GM20431 (cell line): ENCODE data around the gene CSAG3.

Source experiments
- in situ Hi-C: fragments of 300-500 bp; cut with MseI, MboI; formaldehyde crosslinking; loops from one replicate; pipeline ENCODE4 v1.15.0; 2020; ENCODE audit warnings: low sequenced_read_pairs; ENCODE audit not compliant: unreplicated experiment

CSAG3 gene

DNA sequence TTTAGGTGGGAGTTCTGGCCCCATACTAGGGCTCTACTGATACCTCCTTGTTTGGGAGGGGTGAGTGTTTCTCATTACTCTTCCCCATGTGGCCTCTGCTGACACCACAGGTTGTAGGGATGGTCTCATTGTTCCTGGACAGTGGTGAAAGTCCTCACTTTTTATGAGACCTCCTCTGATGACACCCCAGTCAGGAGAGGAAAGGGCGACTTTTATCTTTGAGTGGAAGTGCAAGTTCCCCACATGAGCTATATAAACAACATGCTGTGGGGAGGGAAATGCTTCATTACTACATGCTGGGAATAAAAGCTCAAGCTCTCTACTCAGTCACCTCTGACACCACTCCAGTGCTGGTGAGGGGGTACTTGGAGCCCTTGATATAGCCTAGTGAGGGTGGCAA lies 39.9 kb downstream of the CSAG3 start:
- in situ Hi-C loops = no loop called here

DNA sequence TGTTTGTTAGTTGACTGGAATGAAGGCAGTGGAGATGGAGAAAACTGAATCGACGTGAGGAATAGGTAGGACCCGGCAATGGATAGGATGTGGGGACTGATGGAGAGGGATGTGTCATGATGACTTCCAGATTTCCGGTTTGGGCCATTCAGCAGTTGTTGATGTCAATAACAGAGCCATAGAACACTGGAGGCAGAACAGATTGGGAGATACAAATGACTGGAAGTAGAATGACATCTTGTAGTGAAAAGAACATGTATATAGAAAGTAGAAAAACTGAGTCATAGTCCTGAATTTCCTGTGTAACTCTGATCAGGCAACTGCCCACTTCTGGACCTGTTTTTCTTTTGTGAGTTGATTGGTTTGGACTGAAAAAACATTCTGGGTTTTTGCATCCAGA lies 47.0 kb downstream of the CSAG3 start:
- in situ Hi-C loops = loop anchor here (25.0 kb wide), 2 partner anchors 169 to 1069 kb away; partner anchors contain the start of genes CNGA2 and GABRQ
